ENCODE measurements around the gene CADM1.

DNA sequence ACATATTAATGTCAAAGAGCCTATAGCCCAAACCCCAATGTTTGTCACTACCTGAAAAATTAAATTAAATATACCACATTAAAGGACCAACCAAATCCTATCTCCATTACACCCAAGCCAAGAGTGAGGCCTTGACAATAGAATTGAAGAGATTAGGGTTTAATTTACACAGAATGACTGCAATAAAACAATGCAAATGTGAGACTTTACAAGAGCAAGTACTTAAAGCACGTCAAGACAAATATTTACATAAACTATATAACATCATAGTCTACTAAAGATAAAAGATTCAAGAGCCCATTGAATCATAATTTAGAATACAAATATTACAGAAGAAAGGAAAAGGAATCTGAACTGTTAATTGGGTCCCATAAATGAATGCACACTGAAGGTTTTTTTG lies 85.6 kb downstream of the CADM1 start:
- TF ChIP-seq POLR2A (IDR thresholded peaks at IDR 0.05) (no peak), CTCF (IDR thresholded peaks at IDR 0.05) (no peak), POLR2AphosphoS5 (IDR thresholded peaks at IDR 0.05) (no peak), EP300 (IDR thresholded peaks at IDR 0.05) (no peak)
